CD14-positive monocyte (primary cell): ENCODE data around the gene SEC24A. TPM values are rescaled to one million over a fixed set of nuclear protein-coding genes. Genes with fewer than 3 reads are reported as not detected.

Experiments
- DNase-seq, 3 donors: peaks; one replicate each; pipeline ENCODE4 v3.0.0-alpha.2; 2011 to 2022
- H2AFZ ChIP-seq: 2 replicates; pipeline ENCODE4 v1.6.0; 2012; ENCODE audit warnings: mild to moderate bottlenecking, low read depth, low read length, inconsistent platforms; ENCODE audit not compliant: insufficient read depth, poor library complexity, severe bottlenecking
- H3K27ac ChIP-seq, 2 donors: 1 replicate in 1 of 2; 2 replicates in 1 of 2; pipeline ENCODE4 v1.5.1; 2012 to 2013; ENCODE audit warnings: low read length in 2 of 2, control low read depth in 1 of 2, inconsistent platforms in 1 of 2, low read depth in 1 of 2, mild to moderate bottlenecking in 1 of 2
- H3K27me3 ChIP-seq, 2 donors: one replicate each; pipeline versions ENCODE4 v1.6.0 to v1.6.1; 2011 to 2013; ENCODE audit warnings: low read length in 2 of 2; ENCODE audit not compliant: control insufficient read depth in 2 of 2, insufficient read depth in 2 of 2
- H3K36me3 ChIP-seq, 2 donors: replicated peaks in 1 of 2; 1 replicate in 1 of 2; 2 replicates in 1 of 2; pipeline versions ENCODE4 v1.5.1 to v1.6.1; 2012 to 2013; ENCODE audit warnings: low read length in 2 of 2, control low read depth in 1 of 2, inconsistent platforms in 1 of 2, mild to moderate bottlenecking in 1 of 2; ENCODE audit not compliant: insufficient read depth in 2 of 2, control insufficient read depth in 1 of 2
- H3K4me1 ChIP-seq, 2 donors: 1 replicate in 1 of 2; 2 replicates in 1 of 2; pipeline versions ENCODE4 v1.5.1 to v1.6.1; 2012 to 2013; ENCODE audit warnings: low read length in 2 of 2, control low read depth in 1 of 2, inconsistent platforms in 1 of 2, mild to moderate bottlenecking in 1 of 2, moderate library complexity in 1 of 2; ENCODE audit not compliant: insufficient read depth in 2 of 2, control insufficient read depth in 1 of 2
- H3K4me2 ChIP-seq: replicated peaks from 2 replicates; pipeline ENCODE3; 2012; ENCODE audit warnings: low read length, moderate library complexity, mild to moderate bottlenecking; ENCODE audit not compliant: poor library complexity, severe bottlenecking; ENCODE audit errors: extremely low read depth
- H3K4me3 ChIP-seq, 3 experiments: fragments of 200-600 bp in 1 of 3; sonication (generic) in 1 of 3; replicated peaks in 1 of 3; 1 replicate in 2 of 3; 2 replicates in 1 of 3; pipeline ENCODE4 v1.5.1; 2011 to 2013; ENCODE audit warnings: low read length in 3 of 3, mild to moderate bottlenecking in 3 of 3, control low read depth in 2 of 3, low read depth in 2 of 3, inconsistent platforms in 1 of 3, moderate library complexity in 1 of 3
- H3K79me2 ChIP-seq: 2 replicates; pipeline ENCODE4 v1.6.0; 2012; ENCODE audit warnings: mild to moderate bottlenecking, control low read depth, inconsistent platforms, low read length, moderate library complexity; ENCODE audit not compliant: insufficient read depth
- H3K9ac ChIP-seq: 2 replicates; pipeline ENCODE4 v1.6.0; 2017; ENCODE audit warnings: low read length, mild to moderate bottlenecking; ENCODE audit not compliant: insufficient read depth, poor library complexity, severe bottlenecking
- H3K9me3 ChIP-seq, 2 donors: replicated peaks in 1 of 2; 1 replicate in 1 of 2; 2 replicates in 1 of 2; pipeline versions ENCODE4 v1.5.1 to v1.6.1; 2012 to 2013; ENCODE audit warnings: low read length in 2 of 2, control low read depth in 1 of 2; ENCODE audit not compliant: control insufficient read depth in 1 of 2, insufficient read depth in 1 of 2
- H4K20me1 ChIP-seq: 2 replicates; pipeline ENCODE4 v1.6.0; 2012; ENCODE audit warnings: mild to moderate bottlenecking, low read length, control low read depth, moderate library complexity; ENCODE audit not compliant: insufficient read depth
- H3K27ac Mint-ChIP-seq, 7 donors: one replicate each; pipeline ENCODE4 v1.8.0; 2020; ENCODE audit warnings: mild to moderate bottlenecking in 7 of 7, mixed read lengths in 7 of 7, moderate library complexity in 6 of 7, inconsistent platforms in 2 of 7
- H3K27me3 Mint-ChIP-seq, 3 donors: one replicate each; pipeline ENCODE4 v1.8.0; 2021 to 2022; ENCODE audit warnings: low read depth in 3 of 3, mild to moderate bottlenecking in 3 of 3, mixed read lengths in 3 of 3, moderate library complexity in 3 of 3, inconsistent platforms in 1 of 3
- H3K36me3 Mint-ChIP-seq, 2 donors: one replicate each; pipeline ENCODE4 v1.8.0; 2020; ENCODE audit warnings: mixed read lengths in 2 of 2, inconsistent platforms in 1 of 2, mild to moderate bottlenecking in 1 of 2
- H3K4me1 Mint-ChIP-seq: one replicate; pipeline ENCODE4 v1.8.0; 2020; ENCODE audit warnings: mild to moderate bottlenecking, mixed read lengths
- H3K4me3 Mint-ChIP-seq, 2 donors: one replicate each; pipeline ENCODE4 v1.8.0; 2020; ENCODE audit warnings: mild to moderate bottlenecking in 2 of 2, mixed read lengths in 2 of 2, moderate library complexity in 1 of 2
- H3K9me3 Mint-ChIP-seq, 7 donors: one replicate each; pipeline ENCODE4 v1.8.0; 2020 to 2022; ENCODE audit warnings: mixed read lengths in 7 of 7, mild to moderate bottlenecking in 6 of 7, moderate library complexity in 6 of 7, inconsistent platforms in 2 of 7
- WGBS: methylation state at CpG from one replicate; pipeline ENCODE4 v1.1.5; 2013; ENCODE audit warnings: missing lambda C conversion rate; ENCODE audit not compliant: insufficient coverage; 5-methylcytosine and 5-hydroxymethylcytosine counted together
- intact Hi-C, 2 donors: fragments of 100-400 bp; cut with micrococcal nuclease; formaldehyde crosslinking; loops; one replicate each; pipeline versions ENCODE4 v1.15.0 to v1.15.1; 2023
- polyA plus RNA-seq, 3 donors: library from polyadenylated mRNA; depleted of rRNA in 1 of 3; unstranded in 2 of 3; stranded (reverse) in 1 of 3; fragments of 300-500 nt in 2 of 3; fragments of >200 nt in 1 of 3; fragmentation: Illumina TruSeq in 2 of 3; gene quantifications; 1 replicate in 2 of 3; 2 replicates in 1 of 3; pipeline ENCODE4 v1.2.3, GENCODE V29; 2012 to 2021
- TF ChIP-seq, protein P1 (sequence below): fragments of 200-600 bp; IDR thresholded peaks from one replicate; pipeline ENCODE4 v1.8.0; 2022; ENCODE audit warnings: antibody characterized with exemption, mild to moderate bottlenecking

SEC24A gene
- polyA plus RNA-seq, 3 donors: 4.9 to 8.5 (median 7.7) TPM

- H3K27ac Mint-ChIP-seq: peak overlapping the region in 2 of 7 donors; percentile 3 to 24
- H2AFZ ChIP-seq: no peak overlapping the region
- peaks cover 13 to 23% of the 10 kb centered on the region in 2 donors for H3K36me3 Mint-ChIP-seq
- H3K27ac ChIP-seq: no peak overlapping the region
- TF ChIP-seq, protein P1, sequence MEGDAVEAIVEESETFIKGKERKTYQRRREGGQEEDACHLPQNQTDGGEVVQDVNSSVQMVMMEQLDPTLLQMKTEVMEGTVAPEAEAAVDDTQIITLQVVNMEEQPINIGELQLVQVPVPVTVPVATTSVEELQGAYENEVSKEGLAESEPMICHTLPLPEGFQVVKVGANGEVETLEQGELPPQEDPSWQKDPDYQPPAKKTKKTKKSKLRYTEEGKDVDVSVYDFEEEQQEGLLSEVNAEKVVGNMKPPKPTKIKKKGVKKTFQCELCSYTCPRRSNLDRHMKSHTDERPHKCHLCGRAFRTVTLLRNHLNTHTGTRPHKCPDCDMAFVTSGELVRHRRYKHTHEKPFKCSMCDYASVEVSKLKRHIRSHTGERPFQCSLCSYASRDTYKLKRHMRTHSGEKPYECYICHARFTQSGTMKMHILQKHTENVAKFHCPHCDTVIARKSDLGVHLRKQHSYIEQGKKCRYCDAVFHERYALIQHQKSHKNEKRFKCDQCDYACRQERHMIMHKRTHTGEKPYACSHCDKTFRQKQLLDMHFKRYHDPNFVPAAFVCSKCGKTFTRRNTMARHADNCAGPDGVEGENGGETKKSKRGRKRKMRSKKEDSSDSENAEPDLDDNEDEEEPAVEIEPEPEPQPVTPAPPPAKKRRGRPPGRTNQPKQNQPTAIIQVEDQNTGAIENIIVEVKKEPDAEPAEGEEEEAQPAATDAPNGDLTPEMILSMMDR: no peak
- no peak overlapping the region for H3K4me3 Mint-ChIP-seq
- no peaks in the 10 kb centered on the region for H3K27me3 ChIP-seq
- H3K4me2 ChIP-seq: no peak overlapping the region
- no peaks in the 10 kb centered on the region for H3K4me1 Mint-ChIP-seq
- H3K4me1 ChIP-seq: no peaks in the 10 kb centered on the region
- H3K4me3 ChIP-seq: no peak overlapping the region
- no peaks in the 10 kb centered on the region for H3K9me3 ChIP-seq
- peaks cover 7 to 28% of the 10 kb centered on the region in 2 donors for H3K36me3 ChIP-seq
- H3K9ac ChIP-seq: no peak overlapping the region
- DNase-seq: no peak
- no peaks in the 10 kb centered on the region for H3K79me2 ChIP-seq
- no CpG with 5 or more reads among the region's 3 CpGs for WGBS
- intact Hi-C loops: no loop called here
- H3K9me3 Mint-ChIP-seq: no peaks in the 10 kb centered on the region
- H3K27me3 Mint-ChIP-seq: peaks cover 0 to 2% (median 0%) of the 10 kb centered on the region in 3 donors
- H4K20me1 ChIP-seq: no peaks in the 10 kb centered on the region
Measured at GRCh38 chr5:134749415-134749814, 100.8 kb downstream of the SEC24A start.

GRCh38 chr5:134758176-134758503, 109.6 kb downstream of the SEC24A start:
- Histone ChIP-seq H4K20me1 (no peaks in the 10 kb centered on the region), H2AFZ (peak overlapping the region; percentile 85), H3K27me3 (no peaks in the 10 kb centered on the region), H3K4me2 (peak overlapping the region; percentile 90), H3K36me3 (no peaks in the 10 kb centered on the region), H3K4me3 (peak overlapping the region; percentile 75 to 91 (median 82)), H3K4me1 (peaks cover 24 to 26% of the 10 kb centered on the region in 2 donors), H3K9ac (peak overlapping the region; percentile 82), H3K9me3 (no peaks in the 10 kb centered on the region), H3K27ac (no peak overlapping the region), H3K79me2 (peaks cover 45% of the 10 kb centered on the region)
- H3K4me3 Mint-ChIP-seq: peak overlapping the region; percentile 99 to 100
- H3K36me3 Mint-ChIP-seq: peaks cover 0 to 4% of the 10 kb centered on the region in 2 donors
- intact Hi-C loops: loop anchor here in 1 of 2 donors (1.0 to 10.0 kb wide), 2 partner anchors 20 to 87 kb away; partner anchors contain the start of genes C5orf24 and CAMLG
- TF ChIP-seq, protein P1: no peak
- WGBS: 29% methylated on average over 7 of the region's 9 CpGs
- peaks cover 0 to 2% (median 0%) of the 10 kb centered on the region in 3 donors for H3K27me3 Mint-ChIP-seq
- peaks cover 0 to 2% (median 2%) of the 10 kb centered on the region in 7 donors for H3K9me3 Mint-ChIP-seq
- H3K27ac Mint-ChIP-seq: peak overlapping the region in 6 of 7 donors; percentile 23 to 98 (median 83)
- no peak for DNase-seq
- H3K4me1 Mint-ChIP-seq: peaks cover 30% of the 10 kb centered on the region
